Measurements from ENCODE around the gene E2F3.

Gene E2F3
- 24.9 to 90.7 (median 40.2) reads per million in 9 experiments for total RNA-seq

DNA sequence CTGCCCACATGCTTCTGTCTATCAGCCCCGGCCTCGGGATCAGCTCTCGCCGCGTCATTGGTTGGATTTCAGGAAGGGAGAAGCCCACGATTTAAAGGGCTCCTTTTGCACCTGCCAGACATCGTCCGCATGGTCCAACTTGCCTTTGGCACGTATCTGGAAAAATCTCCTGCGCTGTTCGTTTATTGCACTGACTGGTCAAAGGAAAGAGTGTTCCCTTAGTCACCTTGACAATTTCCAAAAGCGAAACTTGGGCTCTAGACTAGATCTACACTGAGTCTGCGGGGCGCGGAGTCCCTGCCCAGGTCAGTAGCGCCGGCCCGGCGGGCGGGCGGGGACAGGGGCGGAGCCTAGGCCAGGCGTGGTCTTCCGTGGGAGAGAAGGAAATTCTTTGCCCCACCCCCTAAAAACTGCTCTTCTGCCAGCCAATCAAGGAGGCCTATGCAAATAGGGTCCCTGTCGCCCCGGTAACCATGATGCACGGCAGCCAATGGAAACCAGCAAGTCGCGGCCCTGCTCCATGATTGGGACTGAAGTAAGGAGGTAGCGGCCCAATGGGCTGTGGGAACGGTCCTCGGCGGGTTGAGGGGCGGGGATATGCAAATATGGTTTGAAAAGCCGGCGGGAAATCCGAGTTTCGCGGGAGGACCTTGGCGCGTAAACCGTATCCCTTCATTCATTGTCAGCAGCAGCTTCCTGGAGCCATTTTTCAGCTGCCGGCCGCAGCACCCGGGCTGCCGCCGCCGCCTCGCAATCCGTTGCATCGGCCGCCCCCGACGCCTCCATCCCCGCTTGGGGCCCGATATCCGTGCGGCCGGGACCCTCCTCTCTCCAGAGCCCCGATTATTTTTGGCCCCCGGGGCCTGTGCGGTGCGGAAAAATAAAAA is at the start of gene E2F3:
TSS of gene E2F3 (plus strand) at position 675 of the 887 bp plus-strand sequence. CDS start 354 bp downstream, outside the sequence.
- peaks cover 19% of the 10 kb centered on the region for H3K36me3 Mint-ChIP-seq (ENCODE audit: insufficient read depth)
- H3K4me1 Mint-ChIP-seq (ENCODE audit: low read depth in 2 of 2) = peaks cover 22 to 48% of the 10 kb centered on the region in 2 donors
- DNase-seq (peak; percentile 98 to 99 (median 98)), ATAC-seq (replicated peaks) (peak; percentile 82)
- peak within 1 kb of the TSS; percentile 94 to 97 for H3K27ac Mint-ChIP-seq
- peak within 1 kb of the TSS; percentile 100 for H3K4me3 Mint-ChIP-seq
- H3K9me3 Mint-ChIP-seq = no peaks in the 10 kb centered on the region
- no peaks in the 10 kb centered on the region for H3K27me3 Mint-ChIP-seq

DNA sequence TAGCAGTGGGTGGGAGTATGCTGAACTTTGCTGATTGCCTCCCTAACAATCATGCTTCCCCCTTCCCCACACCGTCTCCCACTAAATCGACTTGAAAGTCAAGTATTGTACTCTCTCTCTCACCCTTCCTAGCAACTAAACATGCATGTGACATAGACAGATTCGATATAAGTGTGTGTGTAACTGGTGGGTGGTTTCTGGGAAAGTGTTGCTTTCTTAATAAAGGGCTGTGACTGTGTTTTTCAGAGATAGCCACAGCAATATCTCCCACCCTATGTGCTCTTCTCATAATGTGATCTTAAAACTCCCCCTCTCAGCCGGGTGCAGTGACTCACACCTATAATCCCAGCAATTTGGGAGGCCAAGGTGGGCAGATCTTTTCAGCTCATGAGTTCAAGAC is 49.3 kb upstream of the E2F3 start:
- peaks cover 0 to 3% of the 10 kb centered on the region in 2 donors for H3K9me3 Mint-ChIP-seq
- H3K4me3 Mint-ChIP-seq = no peak overlapping the region
- H3K4me1 Mint-ChIP-seq (ENCODE audit: low read depth in 2 of 2) = peaks cover 4 to 24% of the 10 kb centered on the region in 2 donors
- DNase-seq (no peak), ATAC-seq (replicated peaks) (no peak)
- H3K27ac Mint-ChIP-seq = no peak overlapping the region
- H3K27me3 Mint-ChIP-seq = no peaks in the 10 kb centered on the region
- H3K36me3 Mint-ChIP-seq (ENCODE audit: insufficient read depth) = peaks cover 3% of the 10 kb centered on the region

DNA sequence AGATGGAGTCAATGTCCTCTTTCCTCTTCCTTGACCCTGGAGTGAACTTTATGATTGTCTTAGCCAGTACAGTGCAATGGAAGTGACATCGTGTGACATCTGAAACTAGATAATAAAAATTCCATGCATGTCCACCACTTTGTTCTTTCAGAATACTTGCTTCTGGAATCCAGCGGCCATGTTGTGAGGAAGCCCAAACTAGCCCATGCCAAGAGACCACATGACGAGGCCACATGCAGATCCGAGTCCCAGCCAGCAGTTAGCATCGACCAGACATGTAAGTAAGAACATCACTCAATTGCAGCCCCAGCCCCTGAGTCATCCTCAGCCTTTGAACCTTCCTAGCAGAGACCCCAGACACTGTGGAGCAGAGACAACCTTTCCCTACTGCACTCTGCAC is 48.5 kb upstream of the E2F3 start:
- ATAC-seq (replicated peaks) = no peak
- H3K4me3 Mint-ChIP-seq = no peak overlapping the region
- no peak overlapping the region for H3K27ac Mint-ChIP-seq
- peaks cover 4 to 24% of the 10 kb centered on the region in 2 donors for H3K4me1 Mint-ChIP-seq (ENCODE audit: low read depth in 2 of 2)
- no peaks in the 10 kb centered on the region for H3K27me3 Mint-ChIP-seq
- H3K9me3 Mint-ChIP-seq = peaks cover 0 to 1% of the 10 kb centered on the region in 2 donors
- DNase-seq = no peak
- H3K36me3 Mint-ChIP-seq (ENCODE audit: insufficient read depth) = peaks cover 3% of the 10 kb centered on the region

DNA sequence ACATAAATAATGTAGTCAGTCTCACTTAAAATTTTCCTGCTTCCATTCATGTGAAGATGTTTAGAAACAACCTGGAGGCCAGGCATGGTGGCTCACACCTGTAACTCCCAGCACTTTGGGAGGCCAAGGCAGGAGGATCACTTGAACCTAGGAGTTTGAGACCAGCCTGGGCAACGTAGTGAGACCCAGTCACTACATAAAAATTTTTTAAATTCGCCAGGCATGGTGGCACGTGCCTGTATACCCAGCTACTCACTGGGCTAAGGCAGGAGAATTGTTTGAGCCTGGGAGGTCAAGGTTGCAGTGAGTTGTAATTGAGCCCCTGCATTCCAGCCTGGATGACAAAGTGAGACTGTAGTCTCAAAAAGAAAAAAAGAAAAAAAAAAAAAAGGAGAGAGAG is 47.3 kb upstream of the E2F3 start:
- Mint-ChIP-seq H3K27ac (peak overlapping the region; percentile 58 to 68), H3K9me3 (peaks cover 0 to 1% of the 10 kb centered on the region in 2 donors), H3K4me1 (ENCODE audit: low read depth in 2 of 2) (peaks cover 4 to 24% of the 10 kb centered on the region in 2 donors), H3K27me3 (no peaks in the 10 kb centered on the region), H3K36me3 (ENCODE audit: insufficient read depth) (peaks cover 3% of the 10 kb centered on the region), H3K4me3 (no peak overlapping the region)
- DNase-seq (no peak), ATAC-seq (replicated peaks) (no peak)

DNA sequence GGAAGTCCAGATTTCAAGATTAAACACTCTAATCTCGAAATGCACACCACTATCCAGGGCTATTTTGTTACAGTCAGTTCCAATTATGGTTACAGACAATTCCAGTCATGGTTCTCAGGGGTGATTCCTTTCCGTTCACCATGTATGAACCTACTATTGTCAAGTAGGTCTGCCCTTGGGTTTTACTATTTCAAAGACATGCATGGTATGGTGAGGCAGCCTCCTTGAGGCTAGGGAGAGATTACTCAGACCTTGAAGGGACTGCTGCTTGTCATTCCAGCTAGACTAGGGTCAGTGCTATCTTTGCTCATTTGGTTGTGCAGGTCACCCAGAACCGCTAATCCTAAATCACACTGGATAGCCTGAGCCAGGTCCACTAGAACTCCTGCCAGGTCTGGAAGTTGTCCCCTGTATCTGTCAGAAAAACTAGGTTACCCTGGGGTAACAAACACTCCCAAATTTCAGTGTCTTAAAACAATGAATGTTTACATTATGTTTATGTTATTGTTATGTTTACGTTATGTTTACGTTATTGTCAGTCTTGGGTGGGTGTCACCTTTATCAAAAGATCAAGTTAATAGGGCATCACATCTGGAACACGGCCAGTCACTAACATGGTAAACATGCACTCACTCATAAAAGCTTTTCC is 41.1 kb upstream of the E2F3 start:
- Mint-ChIP-seq H3K9me3 (no peaks in the 10 kb centered on the region), H3K27ac (no peak overlapping the region), H3K36me3 (ENCODE audit: insufficient read depth) (peaks cover under 1% of the 10 kb centered on the region), H3K27me3 (no peaks in the 10 kb centered on the region), H3K4me1 (ENCODE audit: low read depth in 2 of 2) (peaks cover 10 to 13% of the 10 kb centered on the region in 2 donors), H3K4me3 (no peak overlapping the region)
- ATAC-seq (replicated peaks) (no peak), DNase-seq (no peak)

DNA sequence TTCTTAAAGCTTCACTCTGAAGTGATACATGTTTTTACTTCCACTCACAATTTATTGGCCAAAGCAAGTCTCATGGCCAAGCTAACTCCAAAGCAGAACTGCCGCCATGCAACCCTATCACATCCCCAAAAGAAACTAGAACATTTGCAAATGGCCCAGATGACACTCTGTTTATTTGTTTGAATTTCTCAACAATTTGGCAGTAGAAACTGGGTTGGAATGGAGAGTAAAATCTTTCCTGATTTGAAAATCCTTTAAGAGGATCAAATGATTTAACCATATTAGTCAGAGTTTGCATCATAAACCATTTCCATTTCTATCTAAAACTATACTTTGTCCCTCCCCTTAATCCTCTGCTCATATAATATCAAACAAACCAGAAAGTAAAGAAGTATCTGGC is 39.1 kb upstream of the E2F3 start:
- ATAC-seq (replicated peaks) (no peak), DNase-seq (no peak)
- Mint-ChIP-seq H3K36me3 (ENCODE audit: insufficient read depth) (peaks cover 6% of the 10 kb centered on the region), H3K27ac (no peak overlapping the region), H3K4me3 (no peak overlapping the region), H3K27me3 (no peaks in the 10 kb centered on the region), H3K4me1 (ENCODE audit: low read depth in 2 of 2) (peaks cover 26 to 29% of the 10 kb centered on the region in 2 donors), H3K9me3 (no peaks in the 10 kb centered on the region)

DNA sequence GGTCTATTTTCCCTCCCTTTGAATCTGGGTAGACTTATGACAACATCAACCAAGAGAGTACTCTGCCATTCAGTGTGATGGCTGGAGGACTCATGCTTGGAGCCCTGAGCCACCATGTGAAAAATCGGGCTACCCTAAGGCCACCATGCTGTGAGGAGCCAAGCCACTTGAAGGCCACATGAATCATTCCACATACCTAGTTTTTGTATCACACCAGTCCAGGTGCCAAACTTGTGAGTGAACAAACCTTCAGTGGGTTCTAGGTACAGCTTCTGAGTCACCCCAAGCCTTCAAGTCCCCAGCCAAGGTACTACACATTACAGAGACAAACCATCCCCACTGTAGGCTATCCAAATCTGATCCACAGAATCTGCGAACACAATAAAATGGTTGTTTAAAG is 37.4 kb upstream of the E2F3 start:
- Mint-ChIP-seq H3K4me3 (no peak overlapping the region), H3K27ac (peak overlapping the region in 1 of 2 donors; percentile 91), H3K9me3 (no peaks in the 10 kb centered on the region), H3K27me3 (no peaks in the 10 kb centered on the region), H3K36me3 (ENCODE audit: insufficient read depth) (peaks cover 6% of the 10 kb centered on the region), H3K4me1 (ENCODE audit: low read depth in 2 of 2) (peaks cover 39 to 44% of the 10 kb centered on the region in 2 donors)
- DNase-seq (no peak), ATAC-seq (replicated peaks) (no peak)

DNA sequence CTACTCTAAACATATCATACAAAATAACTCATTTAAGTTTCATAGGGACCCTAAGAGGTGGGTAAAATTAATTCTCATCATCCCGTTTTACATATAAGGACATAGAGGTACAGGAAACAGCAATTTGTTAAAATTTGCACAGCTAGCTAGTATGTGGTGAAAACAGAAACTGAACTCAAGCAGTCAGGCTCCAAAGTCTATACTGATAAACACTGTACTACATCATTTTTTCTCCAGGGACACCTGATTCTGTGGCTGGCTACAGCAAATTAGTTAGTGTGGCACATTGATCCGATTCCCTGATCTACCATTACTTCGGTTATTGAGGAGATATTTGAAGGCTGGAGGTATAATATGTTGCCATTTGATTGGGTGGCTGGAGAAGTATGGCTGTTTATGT is 36.2 kb upstream of the E2F3 start:
- H3K36me3 Mint-ChIP-seq (ENCODE audit: insufficient read depth) = peaks cover 7% of the 10 kb centered on the region
- H3K4me3 Mint-ChIP-seq = peak overlapping the region; percentile 75 to 77
- H3K9me3 Mint-ChIP-seq = peaks cover 2 to 6% of the 10 kb centered on the region in 2 donors
- ATAC-seq (replicated peaks) (peak; percentile 49), DNase-seq (no peak)
- H3K27ac Mint-ChIP-seq = peak overlapping the region; percentile 91 to 96
- H3K4me1 Mint-ChIP-seq (ENCODE audit: low read depth in 2 of 2) = peaks cover 47 to 55% of the 10 kb centered on the region in 2 donors
- no peaks in the 10 kb centered on the region for H3K27me3 Mint-ChIP-seq

DNA sequence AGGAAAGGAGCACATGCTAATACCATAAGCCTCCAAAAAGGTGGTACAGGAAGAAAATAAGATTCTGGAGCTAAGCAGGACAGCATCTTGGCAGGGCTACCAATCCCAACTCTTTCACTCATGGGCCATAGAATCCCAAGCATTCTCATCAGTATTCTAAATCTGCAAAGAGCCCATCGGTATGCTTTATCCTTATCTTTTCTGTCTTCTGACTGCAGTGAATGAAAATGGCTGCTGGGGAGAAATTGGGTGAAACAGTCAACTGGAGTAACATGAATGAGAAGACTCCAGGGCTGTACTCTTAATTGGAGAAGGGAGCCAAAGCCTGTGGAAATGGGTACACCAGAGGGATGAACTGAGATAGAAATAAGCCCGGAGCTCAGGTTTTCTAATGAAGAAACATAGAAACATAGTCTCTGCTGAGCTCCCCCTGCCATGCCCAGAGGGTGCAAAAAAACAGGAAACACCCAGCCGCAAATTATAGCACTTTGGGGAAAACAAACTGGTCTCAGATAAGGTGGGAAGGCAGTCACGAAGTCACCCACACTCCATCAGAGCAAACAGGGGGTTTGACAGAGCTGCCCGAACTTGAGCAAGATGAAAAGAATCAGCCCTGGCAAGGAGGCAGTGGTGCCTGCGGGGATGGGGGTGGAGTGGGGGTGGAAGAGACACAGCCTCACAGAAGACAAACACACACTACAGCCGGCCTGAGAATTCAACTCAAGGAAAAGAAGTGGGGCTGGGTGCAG is 35.4 kb upstream of the E2F3 start:
- Mint-ChIP-seq H3K36me3 (ENCODE audit: insufficient read depth) (peaks cover 11% of the 10 kb centered on the region), H3K9me3 (peaks cover 2 to 11% of the 10 kb centered on the region in 2 donors), H3K4me3 (peak overlapping the region; percentile 75 to 77), H3K4me1 (ENCODE audit: low read depth in 2 of 2) (peaks cover 53 to 61% of the 10 kb centered on the region in 2 donors), H3K27ac (peak overlapping the region; percentile 91 to 96), H3K27me3 (no peaks in the 10 kb centered on the region)
- ATAC-seq (replicated peaks) (peak; percentile 81), DNase-seq (peak; percentile 22 to 42 (median 27))

DNA sequence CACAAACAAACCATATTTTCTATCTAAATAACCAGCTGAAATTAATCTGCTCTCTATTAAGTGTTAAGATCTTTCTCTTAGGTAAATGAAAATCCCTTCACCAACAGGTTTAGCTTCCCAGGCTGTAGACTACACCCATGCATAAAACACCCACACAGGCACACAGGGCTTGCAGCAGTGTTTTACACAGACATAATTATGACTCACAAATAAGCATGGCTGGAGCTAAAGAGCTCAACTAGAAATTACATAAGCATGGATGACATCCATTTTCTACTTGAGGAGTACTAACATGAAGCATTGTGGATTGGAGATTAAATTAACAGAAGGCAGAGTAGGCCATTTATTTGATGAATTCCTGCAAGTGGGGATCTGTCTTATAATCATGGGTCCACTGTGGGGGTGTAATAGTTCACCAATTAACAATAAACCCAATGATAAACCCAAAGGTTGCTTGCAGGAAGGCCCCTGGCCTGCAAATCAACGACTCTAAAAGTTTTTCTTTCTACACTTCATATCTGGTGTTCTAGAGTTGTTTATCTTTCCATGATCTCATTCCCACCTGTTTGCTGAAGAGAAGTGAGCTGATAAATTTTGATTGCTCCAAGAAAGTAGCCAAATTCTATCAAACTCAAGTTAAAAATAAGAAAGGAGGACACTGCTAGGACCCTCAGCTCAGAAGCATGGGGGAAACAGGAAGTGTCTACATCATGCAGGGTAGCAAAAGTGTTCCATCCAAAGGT is 33.8 kb upstream of the E2F3 start:
- peak overlapping the region; percentile 75 to 77 for H3K4me3 Mint-ChIP-seq
- no peaks in the 10 kb centered on the region for H3K27me3 Mint-ChIP-seq
- peaks cover 2 to 11% of the 10 kb centered on the region in 2 donors for H3K9me3 Mint-ChIP-seq
- no peak for DNase-seq
- peaks cover 11% of the 10 kb centered on the region for H3K36me3 Mint-ChIP-seq (ENCODE audit: insufficient read depth)
- peak overlapping the region; percentile 91 to 96 for H3K27ac Mint-ChIP-seq
- no peak for ATAC-seq (replicated peaks)
- H3K4me1 Mint-ChIP-seq (ENCODE audit: low read depth in 2 of 2) = peaks cover 53 to 66% of the 10 kb centered on the region in 2 donors

DNA sequence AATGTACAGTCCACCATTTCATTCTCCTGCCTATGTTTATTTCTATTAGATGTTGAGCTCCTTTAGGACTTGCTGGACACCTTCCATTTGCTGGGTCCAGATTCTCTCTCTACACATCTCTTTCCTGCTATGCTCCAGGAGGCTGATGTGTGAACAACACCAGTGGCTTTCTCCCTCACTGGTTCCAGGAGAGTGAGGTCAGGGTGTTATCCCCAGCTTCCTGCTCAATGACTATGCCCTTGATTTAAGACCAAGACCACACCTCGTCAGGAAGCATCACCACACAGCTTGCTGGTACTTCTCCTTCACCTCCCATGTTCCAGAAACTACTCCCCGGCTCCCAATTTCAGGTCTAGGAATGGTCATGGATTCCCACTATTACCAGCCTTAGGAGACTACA is 31.3 kb upstream of the E2F3 start:
- Mint-ChIP-seq H3K4me1 (ENCODE audit: low read depth in 2 of 2) (peaks cover 47 to 59% of the 10 kb centered on the region in 2 donors), H3K27ac (peak overlapping the region; percentile 67 to 91), H3K4me3 (peak overlapping the region; percentile 60 to 64), H3K9me3 (peaks cover 2 to 11% of the 10 kb centered on the region in 2 donors), H3K27me3 (no peaks in the 10 kb centered on the region), H3K36me3 (ENCODE audit: insufficient read depth) (peaks cover 11% of the 10 kb centered on the region)
- ATAC-seq (replicated peaks) (peak; percentile 35), DNase-seq (no peak)

DNA sequence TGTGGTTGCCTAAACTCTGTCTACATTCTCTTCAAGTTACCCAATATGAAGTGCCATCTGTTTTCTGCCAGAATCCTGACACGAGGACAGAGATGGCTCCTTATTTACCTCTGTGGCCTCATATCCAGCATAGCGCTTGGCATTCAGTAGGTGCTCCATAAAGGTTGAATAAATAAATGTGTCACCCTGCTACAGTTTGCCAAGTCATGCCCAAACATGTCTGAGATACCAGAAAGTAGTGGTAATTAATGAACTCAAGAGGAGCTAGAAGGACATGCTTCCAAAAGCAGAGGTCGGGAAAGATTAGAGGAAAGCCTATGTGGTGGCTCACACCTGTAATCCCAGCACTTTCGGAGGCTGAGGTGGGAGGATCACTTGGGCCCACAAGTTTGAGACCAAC is 30.9 kb upstream of the E2F3 start:
- H3K36me3 Mint-ChIP-seq (ENCODE audit: insufficient read depth) = peaks cover 11% of the 10 kb centered on the region
- no peaks in the 10 kb centered on the region for H3K27me3 Mint-ChIP-seq
- no peak for DNase-seq
- H3K27ac Mint-ChIP-seq = peak overlapping the region; percentile 67 to 91
- H3K9me3 Mint-ChIP-seq = peaks cover 2 to 11% of the 10 kb centered on the region in 2 donors
- no peak for ATAC-seq (replicated peaks)
- H3K4me3 Mint-ChIP-seq = peak overlapping the region; percentile 60 to 64
- H3K4me1 Mint-ChIP-seq (ENCODE audit: low read depth in 2 of 2) = peaks cover 43 to 55% of the 10 kb centered on the region in 2 donors
